ENCODE data around the gene MCM5. TPM values are rescaled to one million over a fixed set of nuclear protein-coding genes. Genes with fewer than 3 reads are reported as not detected.

MCM5 gene
- total RNA-seq, 6 experiments from 2014 or later: 6.7 to 35.9 (median 13.4) TPM

DNA sequence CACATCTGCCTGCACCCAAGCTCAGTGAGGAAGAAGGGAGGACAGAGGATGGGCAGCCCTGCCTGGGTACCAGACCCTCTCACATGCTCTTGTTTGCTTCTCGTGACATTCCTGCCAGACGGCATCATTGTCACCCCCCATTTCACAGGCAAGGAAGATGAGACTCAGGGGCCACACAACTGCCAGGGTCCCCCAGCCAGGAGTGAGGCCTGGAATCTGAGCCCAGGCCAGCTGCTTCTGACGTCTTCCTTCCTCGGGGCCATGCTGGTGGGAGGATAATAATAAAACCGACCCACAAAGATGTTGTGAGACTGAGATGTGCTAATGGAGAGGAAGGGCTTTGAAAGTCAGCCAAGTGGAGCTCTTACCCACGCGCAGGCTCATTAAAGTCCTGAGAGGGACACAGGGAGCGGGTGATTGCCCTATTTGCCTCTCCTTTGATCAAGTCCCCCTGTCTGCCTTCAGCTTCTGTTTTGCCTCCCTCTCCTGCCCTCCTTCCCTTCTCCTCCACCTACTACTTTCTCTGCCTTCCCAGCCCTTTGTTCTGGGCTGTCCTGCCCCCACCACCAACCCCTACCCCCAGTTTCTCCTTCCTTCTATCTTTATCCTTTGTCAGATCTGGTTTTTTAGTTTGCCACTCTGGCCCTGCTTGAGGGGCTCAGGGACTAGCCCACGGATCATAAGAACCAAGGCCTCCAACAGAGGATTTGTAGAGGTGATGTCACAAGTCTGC, 62.7 kb downstream of the MCM5 start:
- no peaks in the 10 kb centered on the region for H3K4me1 ChIP-seq
- H3K36me3 ChIP-seq: no peaks in the 10 kb centered on the region
- no peak for TF ChIP-seq POLR2A (IDR thresholded peaks at IDR 0.05)
- TF ChIP-seq, protein P1, sequence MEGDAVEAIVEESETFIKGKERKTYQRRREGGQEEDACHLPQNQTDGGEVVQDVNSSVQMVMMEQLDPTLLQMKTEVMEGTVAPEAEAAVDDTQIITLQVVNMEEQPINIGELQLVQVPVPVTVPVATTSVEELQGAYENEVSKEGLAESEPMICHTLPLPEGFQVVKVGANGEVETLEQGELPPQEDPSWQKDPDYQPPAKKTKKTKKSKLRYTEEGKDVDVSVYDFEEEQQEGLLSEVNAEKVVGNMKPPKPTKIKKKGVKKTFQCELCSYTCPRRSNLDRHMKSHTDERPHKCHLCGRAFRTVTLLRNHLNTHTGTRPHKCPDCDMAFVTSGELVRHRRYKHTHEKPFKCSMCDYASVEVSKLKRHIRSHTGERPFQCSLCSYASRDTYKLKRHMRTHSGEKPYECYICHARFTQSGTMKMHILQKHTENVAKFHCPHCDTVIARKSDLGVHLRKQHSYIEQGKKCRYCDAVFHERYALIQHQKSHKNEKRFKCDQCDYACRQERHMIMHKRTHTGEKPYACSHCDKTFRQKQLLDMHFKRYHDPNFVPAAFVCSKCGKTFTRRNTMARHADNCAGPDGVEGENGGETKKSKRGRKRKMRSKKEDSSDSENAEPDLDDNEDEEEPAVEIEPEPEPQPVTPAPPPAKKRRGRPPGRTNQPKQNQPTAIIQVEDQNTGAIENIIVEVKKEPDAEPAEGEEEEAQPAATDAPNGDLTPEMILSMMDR (IDR thresholded peaks at IDR 0.05): no peak
- 69% methylated on average over 2 of the region's 9 CpGs for WGBS (ENCODE audit: insufficient coverage, low coverage, low lambda C conversion rate, missing lambda C conversion rate)
- no peaks in the 10 kb centered on the region for H3K27me3 ChIP-seq
- ATAC-seq: no peak
- intact Hi-C loops (cut with DNase I): no loop called here
- DNase-seq: no peak
- H3K9me3 ChIP-seq: no peaks in the 10 kb centered on the region
- no peak overlapping the region for H3K27ac ChIP-seq
- no peak overlapping the region for H3K4me3 ChIP-seq

DNA sequence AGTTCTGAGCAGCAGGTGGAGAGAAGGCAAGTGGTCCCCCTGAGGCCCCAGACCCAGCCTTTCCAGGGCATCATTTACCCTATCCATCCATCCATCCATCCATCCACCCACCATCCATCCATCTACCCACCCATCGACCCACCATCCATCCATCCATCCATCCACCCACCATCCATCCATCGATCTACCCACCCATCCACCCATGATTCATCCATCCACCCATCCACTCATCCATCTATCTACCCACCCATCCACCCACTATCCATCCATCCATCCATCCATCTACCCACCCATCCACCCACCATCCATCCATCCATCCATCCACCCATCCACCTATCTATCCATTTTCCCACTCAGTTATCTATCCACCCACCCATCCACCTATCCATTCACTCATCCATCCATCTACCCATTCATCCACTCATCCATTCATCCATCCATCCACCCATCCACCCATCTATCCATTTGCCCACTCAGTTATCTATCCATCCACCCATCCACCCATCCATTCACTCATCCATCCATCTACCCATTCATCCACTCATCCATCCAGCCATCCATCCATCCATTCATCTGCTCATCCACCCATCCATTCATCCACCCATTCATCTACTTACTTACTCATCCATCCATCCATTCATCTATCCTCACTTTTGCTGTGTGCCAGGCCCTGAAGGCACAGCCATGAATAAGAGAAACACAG, 63.4 kb downstream of the MCM5 start:
- WGBS (ENCODE audit: insufficient coverage, low coverage, low lambda C conversion rate, missing lambda C conversion rate): 100% methylated on average over 2 of the region's 2 CpGs
- intact Hi-C loops (cut with DNase I): no loop called here
- Histone ChIP-seq H3K36me3 (no peaks in the 10 kb centered on the region), H3K27me3 (no peaks in the 10 kb centered on the region), H3K9me3 (no peaks in the 10 kb centered on the region), H3K27ac (no peak overlapping the region), H3K4me3 (no peak overlapping the region), H3K4me1 (no peaks in the 10 kb centered on the region)
- DNase-seq: no peak
- no peak for TF ChIP-seq POLR2A (IDR thresholded peaks at IDR 0.05)
- TF ChIP-seq, protein P1 (IDR thresholded peaks at IDR 0.05): no peak
- no peak for ATAC-seq

DNA sequence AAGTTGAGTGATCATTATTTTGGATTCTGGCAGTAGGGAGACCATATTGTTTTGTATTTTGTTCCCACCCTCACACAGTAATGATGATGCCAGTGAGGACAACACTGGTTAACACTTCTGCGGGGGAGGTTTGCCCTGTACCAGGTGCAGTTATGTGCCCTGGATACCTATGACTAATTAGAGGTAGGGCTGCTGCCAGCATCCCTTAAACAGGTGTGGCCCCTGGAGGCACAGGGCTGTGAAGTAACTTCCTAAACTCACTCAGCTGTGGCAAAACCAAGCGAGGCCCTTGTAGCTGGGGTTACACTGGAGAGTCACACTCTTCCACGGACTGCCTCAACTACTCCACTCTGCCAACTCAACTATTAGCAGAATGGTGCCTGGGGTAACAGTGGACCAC, 64.5 kb downstream of the MCM5 start:
- 85% methylated on average over 2 of the region's 3 CpGs for WGBS (ENCODE audit: insufficient coverage, low coverage, low lambda C conversion rate, missing lambda C conversion rate)

DNA sequence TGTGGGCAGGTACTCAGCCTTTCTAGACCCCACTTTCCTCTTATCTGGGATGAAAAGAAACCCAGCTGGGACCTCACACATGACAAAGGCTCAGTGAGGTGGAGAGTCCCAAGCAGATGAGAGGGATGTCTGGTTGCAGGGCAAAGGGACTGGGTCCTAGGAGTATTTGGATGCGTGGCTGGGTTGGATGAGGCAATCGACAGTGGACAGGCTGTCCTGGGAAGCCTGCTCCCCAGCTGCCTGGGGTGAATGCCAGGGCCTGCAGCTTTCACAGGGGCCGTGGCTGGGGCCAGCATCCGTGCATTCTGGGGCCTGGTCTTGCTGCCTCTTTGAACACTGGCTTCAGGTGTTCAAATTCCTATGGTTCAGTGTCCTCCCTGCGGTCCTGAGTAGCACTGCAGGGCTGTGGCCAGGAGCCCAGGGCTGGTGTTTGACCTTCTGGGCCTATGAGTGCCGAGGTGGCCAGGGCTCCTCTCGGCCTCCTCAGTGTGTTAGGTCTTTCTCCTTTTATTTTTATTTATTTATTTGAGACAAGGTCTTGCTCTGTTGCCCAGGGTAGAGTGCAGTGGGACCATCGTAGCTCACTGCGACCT, 65.3 kb downstream of the MCM5 start:
- ATAC-seq (peak in 1 of 4 donors; percentile 14), DNase-seq (no peak)
- no peaks in the 10 kb centered on the region for H3K36me3 ChIP-seq
- H3K4me3 ChIP-seq: no peak overlapping the region
- no peaks in the 10 kb centered on the region for H3K27me3 ChIP-seq
- WGBS (ENCODE audit: insufficient coverage, low coverage, low lambda C conversion rate, missing lambda C conversion rate): 73% methylated on average over 5 of the region's 9 CpGs
- TF ChIP-seq, protein P1 (IDR thresholded peaks at IDR 0.05): no peak
- no peak for TF ChIP-seq POLR2A (IDR thresholded peaks at IDR 0.05)
- intact Hi-C loops (cut with DNase I): no loop called here
- H3K9me3 ChIP-seq: no peaks in the 10 kb centered on the region
- H3K27ac ChIP-seq: no peak overlapping the region
- no peaks in the 10 kb centered on the region for H3K4me1 ChIP-seq

More for the DNA sequence above, 64.5 kb downstream of the MCM5 start:
- Histone ChIP-seq H3K27me3 (no peaks in the 10 kb centered on the region), H3K4me1 (no peaks in the 10 kb centered on the region), H3K4me3 (no peak overlapping the region), H3K36me3 (no peaks in the 10 kb centered on the region), H3K9me3 (no peaks in the 10 kb centered on the region), H3K27ac (no peak overlapping the region)
- TF ChIP-seq, protein P1 (IDR thresholded peaks at IDR 0.05): no peak
- TF ChIP-seq POLR2A (IDR thresholded peaks at IDR 0.05): no peak
- DNase-seq (no peak), ATAC-seq (no peak)
- intact Hi-C loops (cut with DNase I): no loop called here
